Brain microvascular endothelial cell (primary cell): ENCODE results near the gene RETN.

ENCODE experiments used
- DNase-seq: peaks from one replicate; pipeline ENCODE4 v3.0.0-alpha.2; 2020
- H3K27ac ChIP-seq: fragments of 250-450 bp; sonication (Bioruptor Pico); 2 replicates; pipeline ENCODE4 v1.5.1; 2020; ENCODE audit warnings: mild to moderate bottlenecking, moderate library complexity
- H3K27me3 ChIP-seq: fragments of 250-450 bp; sonication (Bioruptor Pico); replicated peaks from 2 replicates; pipeline ENCODE4 v1.5.1; 2020; ENCODE audit warnings: mild to moderate bottlenecking
- H3K36me3 ChIP-seq: fragments of 250-450 bp; sonication (Bioruptor Pico); replicated peaks from 2 replicates; pipeline ENCODE4 v1.5.1; 2020; ENCODE audit warnings: mild to moderate bottlenecking
- H3K4me3 ChIP-seq: 2 replicates; pipeline ENCODE4 v1.5.1; 2011; ENCODE audit warnings: low read depth, mild to moderate bottlenecking, control low read depth, low read length, moderate library complexity
- in situ Hi-C: cut with HindIII; loops from 2 replicates; pipeline ENCODE4 v1.10.0; 2017; ENCODE audit warnings: low sequenced_read_pairs, low pct_ligation_motif_present
- TF ChIP-seq, protein P1 (sequence below): IDR thresholded peaks from 2 replicates; pipeline ENCODE4 v1.5.1; 2011; ENCODE audit warnings: low read depth, mild to moderate bottlenecking, moderate library complexity, low read length, control low read depth, inconsistent platforms; ENCODE audit errors: missing control alignments

Gene RETN

DNA sequence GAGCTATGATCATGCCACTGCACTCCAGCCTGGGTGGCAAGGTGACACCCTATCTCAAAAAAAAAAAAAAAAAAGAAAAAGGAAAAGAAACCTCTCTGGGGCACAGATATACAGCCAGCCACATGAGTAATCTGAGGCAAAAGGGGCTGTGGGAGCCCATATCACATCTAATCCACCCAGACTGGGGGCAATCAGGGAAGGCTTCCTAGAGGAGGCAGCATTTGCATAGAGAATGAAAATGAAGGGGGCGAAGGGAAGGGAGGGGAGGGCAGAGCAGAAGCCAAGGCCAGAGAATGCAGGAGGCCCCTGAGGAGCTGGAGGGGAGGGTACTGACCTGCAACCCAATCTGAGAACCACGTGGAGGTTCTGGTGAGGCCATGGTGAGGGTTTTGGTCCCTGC lies 18.7 kb upstream of the RETN start:
- TF ChIP-seq, protein P1, sequence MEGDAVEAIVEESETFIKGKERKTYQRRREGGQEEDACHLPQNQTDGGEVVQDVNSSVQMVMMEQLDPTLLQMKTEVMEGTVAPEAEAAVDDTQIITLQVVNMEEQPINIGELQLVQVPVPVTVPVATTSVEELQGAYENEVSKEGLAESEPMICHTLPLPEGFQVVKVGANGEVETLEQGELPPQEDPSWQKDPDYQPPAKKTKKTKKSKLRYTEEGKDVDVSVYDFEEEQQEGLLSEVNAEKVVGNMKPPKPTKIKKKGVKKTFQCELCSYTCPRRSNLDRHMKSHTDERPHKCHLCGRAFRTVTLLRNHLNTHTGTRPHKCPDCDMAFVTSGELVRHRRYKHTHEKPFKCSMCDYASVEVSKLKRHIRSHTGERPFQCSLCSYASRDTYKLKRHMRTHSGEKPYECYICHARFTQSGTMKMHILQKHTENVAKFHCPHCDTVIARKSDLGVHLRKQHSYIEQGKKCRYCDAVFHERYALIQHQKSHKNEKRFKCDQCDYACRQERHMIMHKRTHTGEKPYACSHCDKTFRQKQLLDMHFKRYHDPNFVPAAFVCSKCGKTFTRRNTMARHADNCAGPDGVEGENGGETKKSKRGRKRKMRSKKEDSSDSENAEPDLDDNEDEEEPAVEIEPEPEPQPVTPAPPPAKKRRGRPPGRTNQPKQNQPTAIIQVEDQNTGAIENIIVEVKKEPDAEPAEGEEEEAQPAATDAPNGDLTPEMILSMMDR: no peak
- no peak overlapping the region for H3K4me3 ChIP-seq
- H3K36me3 ChIP-seq: no peaks in the 10 kb centered on the region
- in situ Hi-C loops: no loop called here
- no peaks in the 10 kb centered on the region for H3K27me3 ChIP-seq
- DNase-seq: no peak
- H3K27ac ChIP-seq: no peak overlapping the region

DNA sequence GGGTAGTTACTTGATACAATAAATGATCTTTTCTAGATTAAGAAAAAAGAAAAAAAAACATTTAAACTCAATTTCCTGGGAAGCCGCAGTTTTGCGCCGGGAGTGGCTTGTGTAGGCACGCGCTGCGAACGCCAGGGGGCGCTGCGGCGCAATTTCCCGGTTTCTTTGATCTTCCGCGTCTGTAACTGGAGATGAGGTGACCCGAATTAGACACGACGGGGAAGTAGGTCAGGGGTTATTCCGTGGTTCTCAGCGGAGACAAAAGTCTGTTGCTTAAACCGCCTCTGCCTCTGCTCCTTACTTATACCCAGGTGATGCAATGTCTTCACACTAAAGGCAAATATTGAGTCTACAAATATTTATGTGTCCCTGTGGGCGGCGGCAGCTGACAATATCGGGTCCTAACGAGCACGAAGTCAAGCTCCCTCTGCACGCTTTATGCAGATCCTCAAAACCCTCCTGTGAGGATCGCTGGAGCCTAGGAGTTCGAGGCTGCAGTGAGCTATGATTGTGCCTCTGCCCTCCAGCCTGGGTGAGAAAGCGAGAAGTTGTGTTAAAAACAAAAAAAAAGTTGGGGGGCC lies 16.7 kb upstream of the RETN start:
- in situ Hi-C loops: no loop called here
- H3K27me3 ChIP-seq: no peaks in the 10 kb centered on the region
- peak overlapping the region; percentile 20 for H3K4me3 ChIP-seq
- no peaks in the 10 kb centered on the region for H3K36me3 ChIP-seq
- TF ChIP-seq, protein P1: peak; percentile 98
- no peak overlapping the region for H3K27ac ChIP-seq
- DNase-seq: peak; percentile 56

DNA sequence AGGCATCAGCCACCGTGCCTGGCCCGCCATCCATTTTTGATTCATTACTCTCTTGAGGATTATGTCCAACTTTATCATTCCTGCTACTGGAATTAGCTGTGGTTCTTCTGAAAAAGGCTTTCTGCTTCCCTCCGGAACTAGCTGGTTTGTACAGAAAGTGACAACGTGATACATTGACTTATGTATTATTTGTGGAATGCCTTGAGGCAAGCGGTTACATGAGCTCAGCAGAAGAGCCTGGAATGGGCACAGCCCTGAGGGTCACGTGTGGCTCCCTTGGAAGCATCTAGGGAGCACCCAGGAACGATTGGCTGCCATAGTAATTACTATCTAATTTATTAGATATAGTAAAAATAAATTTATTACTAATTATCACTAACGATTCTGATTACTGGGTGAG lies 14.4 kb upstream of the RETN start:
- Histone ChIP-seq H3K36me3 (no peaks in the 10 kb centered on the region), H3K27ac (no peak overlapping the region), H3K4me3 (no peak overlapping the region), H3K27me3 (no peaks in the 10 kb centered on the region)
- in situ Hi-C loops: no loop called here
- TF ChIP-seq, protein P1: no peak
- DNase-seq: no peak

DNA sequence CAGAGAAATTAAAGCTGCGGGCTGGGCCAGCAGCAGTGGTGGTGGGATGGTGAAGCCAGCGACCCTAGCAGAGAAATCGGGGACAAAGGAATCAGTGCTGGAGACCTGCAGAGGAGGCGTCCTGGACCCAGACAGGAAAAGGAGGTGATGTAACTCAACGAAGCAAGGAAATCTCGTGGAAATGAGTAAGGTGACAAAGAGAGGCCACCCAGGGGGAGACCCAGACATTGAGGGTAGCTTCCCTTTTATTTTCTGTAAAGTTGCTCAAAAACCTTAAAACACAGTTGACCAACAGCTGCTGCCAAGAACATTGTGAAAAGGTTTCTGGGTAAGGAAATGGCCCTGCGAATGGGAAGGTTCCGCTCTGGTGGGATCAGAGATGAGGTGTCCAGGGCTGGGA lies 13.3 kb upstream of the RETN start:
- Histone ChIP-seq H3K4me3 (no peak overlapping the region), H3K27me3 (no peaks in the 10 kb centered on the region), H3K27ac (no peak overlapping the region), H3K36me3 (no peaks in the 10 kb centered on the region)
- no peak for DNase-seq
- TF ChIP-seq, protein P1: no peak
- in situ Hi-C loops: no loop called here

DNA sequence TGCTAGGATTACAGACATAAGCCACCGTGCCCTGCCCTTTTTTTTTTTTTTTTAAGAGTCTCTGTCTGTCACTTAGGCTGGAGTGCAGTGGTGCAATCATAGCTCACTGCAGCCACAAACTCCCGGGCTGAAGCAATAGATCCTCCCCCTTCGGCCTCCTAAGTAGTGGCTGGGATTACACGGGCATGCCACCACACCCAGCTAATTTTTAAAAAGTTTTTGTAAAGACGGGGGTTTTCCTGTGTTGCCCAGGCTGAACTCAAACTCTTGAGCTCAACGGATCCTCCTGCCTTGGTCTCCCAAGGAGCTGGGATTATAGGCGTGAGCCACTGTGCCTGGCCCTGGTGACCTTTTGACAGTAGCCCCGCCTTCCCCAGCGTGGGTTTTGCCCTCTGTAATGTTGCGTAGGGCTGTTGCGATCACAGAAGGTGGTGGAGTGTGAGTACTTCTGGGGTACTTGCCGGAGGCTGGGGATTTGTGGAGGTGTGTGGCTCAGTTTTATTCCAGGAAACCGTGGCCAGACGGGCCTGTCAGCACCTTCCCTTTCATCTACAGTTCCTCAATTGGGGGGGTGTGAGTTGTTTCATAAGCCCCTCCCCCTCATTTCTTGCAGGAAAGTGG lies 11.6 kb upstream of the RETN start:
- no peak for DNase-seq
- no peak overlapping the region for H3K27ac ChIP-seq
- H3K4me3 ChIP-seq: no peak overlapping the region
- no peaks in the 10 kb centered on the region for H3K27me3 ChIP-seq
- in situ Hi-C loops: no loop called here
- no peaks in the 10 kb centered on the region for H3K36me3 ChIP-seq
- TF ChIP-seq, protein P1: no peak

DNA sequence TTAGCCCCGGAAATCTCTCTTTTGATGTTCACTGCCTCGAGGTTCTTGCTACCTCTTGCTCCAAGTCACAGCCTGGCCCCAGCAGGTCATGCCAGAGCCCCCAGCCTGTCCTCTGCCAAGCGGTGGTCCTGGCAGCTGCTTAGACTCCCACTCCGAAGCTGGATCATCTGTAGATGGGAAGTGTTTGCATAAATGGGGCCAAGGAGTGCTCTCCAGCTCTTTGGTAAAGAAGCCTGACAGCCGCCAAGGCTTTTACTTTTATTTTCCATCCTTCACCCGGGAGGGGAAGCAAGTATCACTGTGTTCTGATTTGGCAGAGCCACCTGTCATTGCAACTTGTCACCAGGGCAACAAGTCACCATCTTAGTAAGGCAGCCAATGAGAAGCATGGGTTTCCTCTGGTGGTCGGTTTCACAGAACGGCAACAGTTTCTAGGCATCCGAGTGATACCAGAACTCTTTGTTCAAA lies 10.6 kb upstream of the RETN start:
- no peaks in the 10 kb centered on the region for H3K36me3 ChIP-seq
- TF ChIP-seq, protein P1: no peak
- no peaks in the 10 kb centered on the region for H3K27me3 ChIP-seq
- H3K27ac ChIP-seq: no peak overlapping the region
- no peak for DNase-seq
- no peak overlapping the region for H3K4me3 ChIP-seq
- in situ Hi-C loops: no loop called here
